Measurements from ENCODE around the gene CEP83.

Gene CEP83

GRCh38 chr12:94265539-94265938 is 194.1 kb downstream of the CEP83 start:
- no peak for DNase-seq

GRCh38 chr12:94264736-94265485 is 194.8 kb downstream of the CEP83 start:
- no peak for DNase-seq

- DNase-seq = no peak
These were observed 195.6 kb downstream of the CEP83 start for GRCh38 chr12:94263905-94264561.

GRCh38 chr12:94263011-94263811 is 196.5 kb downstream of the CEP83 start:
- DNase-seq = no peak

GRCh38 chr12:94262228-94263010 is 197.2 kb downstream of the CEP83 start:
- DNase-seq = peak in 1 of 2 experiments; percentile 10

GRCh38 chr12:94261786-94262185 is 197.9 kb downstream of the CEP83 start:
- no peak for DNase-seq

- DNase-seq = no peak
These were observed 198.5 kb downstream of the CEP83 start for GRCh38 chr12:94261119-94261518.

GRCh38 chr12:94260717-94261116 is 198.9 kb downstream of the CEP83 start:
- no peak for DNase-seq

- no peak for DNase-seq
These were observed 199.7 kb downstream of the CEP83 start for GRCh38 chr12:94260017-94260416.

GRCh38 chr12:94258593-94258992 is 201.1 kb downstream of the CEP83 start:
- no peak for DNase-seq

Measured in NCI-H446 (cell line).